CD4-positive, alpha-beta T cell treated with Interleukin-6 for 4 hours (primary cell): Measurements from ENCODE around the gene GMCL1.
A peak's percentile ranks its signal among the peaks of the same experiment; 100 is the strongest.
"Not testable (repeated sequence)": the region's sequence is repeated elsewhere in the genome, so short reads cannot be mapped to it uniquely, and the experiment has no call there.

Experiments
- DNase-seq: peaks from one replicate; pipeline ENCODE4 v3.0.0-alpha.2; 2020; ENCODE audit warnings: mixed read lengths

Gene GMCL1, protein sequence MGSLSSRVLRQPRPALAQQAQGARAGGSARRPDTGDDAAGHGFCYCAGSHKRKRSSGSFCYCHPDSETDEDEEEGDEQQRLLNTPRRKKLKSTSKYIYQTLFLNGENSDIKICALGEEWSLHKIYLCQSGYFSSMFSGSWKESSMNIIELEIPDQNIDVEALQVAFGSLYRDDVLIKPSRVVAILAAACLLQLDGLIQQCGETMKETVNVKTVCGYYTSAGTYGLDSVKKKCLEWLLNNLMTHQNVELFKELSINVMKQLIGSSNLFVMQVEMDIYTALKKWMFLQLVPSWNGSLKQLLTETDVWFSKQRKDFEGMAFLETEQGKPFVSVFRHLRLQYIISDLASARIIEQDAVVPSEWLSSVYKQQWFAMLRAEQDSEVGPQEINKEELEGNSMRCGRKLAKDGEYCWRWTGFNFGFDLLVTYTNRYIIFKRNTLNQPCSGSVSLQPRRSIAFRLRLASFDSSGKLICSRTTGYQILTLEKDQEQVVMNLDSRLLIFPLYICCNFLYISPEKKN

DNA sequence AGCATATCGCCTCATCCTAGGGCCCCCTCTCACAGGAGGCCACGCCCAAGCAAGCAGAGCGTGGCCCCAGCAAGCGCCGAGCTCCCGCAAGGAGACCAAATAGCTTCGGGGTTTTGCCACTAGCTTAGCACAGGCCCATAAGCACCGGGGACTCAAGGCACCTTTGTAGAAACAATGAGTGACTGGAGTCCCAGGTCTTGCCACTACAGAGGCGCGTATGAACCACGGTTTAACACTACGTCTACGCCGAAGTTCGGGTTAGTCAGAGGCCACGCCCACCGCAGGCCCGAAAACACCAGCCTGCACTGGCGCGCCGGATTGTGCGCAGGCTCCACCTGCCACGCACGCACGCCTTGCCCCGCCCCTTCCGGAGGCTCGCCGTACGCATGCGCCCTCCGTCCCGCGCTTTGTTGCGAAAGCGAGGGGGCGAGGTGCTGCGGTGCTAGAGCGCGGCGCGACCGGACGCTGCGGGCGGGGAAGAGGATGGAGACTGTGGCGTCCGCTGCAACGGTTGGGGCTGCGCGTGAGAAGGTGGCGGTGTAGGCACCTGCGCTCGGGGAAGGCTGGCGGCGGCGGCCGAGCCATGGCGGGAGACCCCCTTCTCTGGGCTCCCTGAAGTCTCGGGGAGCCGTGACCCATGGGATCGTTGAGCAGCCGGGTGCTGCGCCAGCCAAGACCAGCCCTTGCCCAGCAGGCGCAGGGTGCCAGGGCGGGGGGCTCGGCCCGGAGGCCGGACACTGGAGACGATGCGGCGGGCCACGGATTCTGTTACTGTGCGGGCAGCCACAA is at the start of gene GMCL1:
Gene GMCL1, plus strand, starts transcription at position 405 of the 789 bp plus-strand sequence. Its CDS starts 233 bp downstream, at position 638.
- DNase-seq, result peak; percentile 99

DNA sequence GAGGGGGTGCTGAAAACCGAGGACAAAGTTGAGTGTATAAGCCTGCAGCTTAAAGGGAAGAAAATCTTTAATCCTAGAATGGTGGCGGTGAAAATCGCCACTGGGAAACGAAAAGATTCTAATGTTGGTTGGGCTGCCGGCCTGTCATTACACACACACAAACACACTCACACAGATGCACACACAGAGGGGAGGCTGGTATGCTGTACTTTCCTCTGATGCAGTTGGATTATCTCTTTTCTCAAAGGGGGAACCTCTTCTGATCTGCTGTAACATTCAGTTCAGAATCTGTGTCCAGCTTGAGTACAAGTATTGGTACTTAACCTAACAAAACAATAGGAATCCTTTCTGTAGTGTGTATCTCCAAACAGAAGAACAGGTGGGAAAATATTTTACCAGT is 48.5 kb upstream of the GMCL1 start:
- no peak for DNase-seq

DNA sequence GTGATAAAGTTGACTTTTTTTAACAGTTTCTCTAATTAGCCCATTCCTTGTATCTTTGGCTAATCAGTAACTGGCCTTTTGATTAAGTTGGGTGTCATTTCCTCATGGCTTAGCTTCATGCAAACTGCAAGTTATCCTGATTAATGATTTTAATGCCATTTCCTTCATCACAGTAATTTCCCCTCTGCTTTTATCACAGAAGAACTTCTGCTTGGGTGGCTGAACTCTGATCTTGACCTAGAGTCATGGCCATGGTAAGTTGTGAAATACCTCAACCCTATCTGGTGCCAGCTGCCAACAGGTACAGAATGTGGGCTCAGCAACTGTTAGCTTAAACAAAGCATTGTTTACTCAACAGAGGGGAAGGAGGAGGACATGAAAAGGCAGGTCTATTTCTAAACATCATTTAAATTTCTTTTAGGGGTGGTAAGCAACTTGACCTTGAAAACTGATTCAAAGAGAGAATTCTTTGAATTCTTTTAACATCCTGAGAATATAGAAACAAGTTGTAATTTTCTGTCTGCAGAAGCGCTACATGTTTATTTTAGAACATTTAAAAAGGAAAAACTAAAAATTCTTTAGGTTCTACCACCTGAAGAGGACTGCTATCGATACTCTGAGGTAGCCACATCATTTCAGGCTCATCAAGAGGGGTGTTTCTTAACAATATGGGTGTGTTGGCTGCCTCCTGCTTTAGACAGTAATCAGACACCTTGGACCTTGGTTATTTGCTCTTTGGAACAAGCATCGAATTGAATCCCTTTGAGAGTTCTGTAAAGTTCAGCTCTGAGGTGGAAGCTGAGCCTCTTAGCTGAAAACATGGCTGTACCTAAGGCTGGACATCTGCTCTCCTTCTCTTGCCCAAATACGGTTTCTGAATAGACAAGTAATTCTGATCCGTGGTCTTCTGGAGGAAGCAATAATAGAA is 47.9 kb upstream of the GMCL1 start:
- no peak for DNase-seq

DNA sequence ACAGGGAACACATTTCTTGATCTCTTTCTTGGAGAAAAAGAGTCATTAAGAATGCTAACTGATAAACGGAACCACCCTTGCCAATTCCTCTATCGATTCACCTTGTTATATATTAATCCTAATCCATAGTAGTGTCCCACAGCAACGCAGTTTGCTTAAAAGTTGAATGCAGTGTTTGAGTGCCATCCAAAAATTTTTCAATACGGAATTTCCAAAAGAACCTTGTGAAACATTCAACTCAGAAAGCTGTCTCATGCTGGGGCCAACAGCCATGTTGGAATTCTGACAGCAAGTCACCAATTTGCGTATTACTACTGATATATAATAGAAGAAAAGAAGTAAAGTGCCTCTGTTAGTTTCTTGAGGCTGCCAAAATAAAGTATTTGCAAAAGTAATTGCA is 45.2 kb upstream of the GMCL1 start:
- no peak for DNase-seq

DNA sequence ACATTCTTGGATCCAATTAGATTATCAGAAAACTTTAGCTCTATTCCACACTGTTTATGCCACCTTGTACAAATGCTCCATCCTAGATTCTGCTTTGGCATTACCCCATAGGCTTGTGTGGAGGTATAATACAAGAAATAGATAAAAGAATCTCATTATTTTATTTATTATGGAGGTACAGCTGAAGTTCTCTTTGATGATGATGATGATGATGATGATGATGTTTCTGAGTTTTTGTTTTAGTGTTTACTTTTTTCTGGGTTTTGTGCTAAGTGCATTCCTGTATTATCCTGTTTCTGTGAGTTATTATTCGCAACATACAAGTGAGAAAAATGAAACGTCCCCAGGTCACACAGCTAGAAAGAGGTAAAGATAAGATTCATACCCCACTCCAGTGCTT is 44.1 kb upstream of the GMCL1 start:
- DNase-seq, result no peak

DNA sequence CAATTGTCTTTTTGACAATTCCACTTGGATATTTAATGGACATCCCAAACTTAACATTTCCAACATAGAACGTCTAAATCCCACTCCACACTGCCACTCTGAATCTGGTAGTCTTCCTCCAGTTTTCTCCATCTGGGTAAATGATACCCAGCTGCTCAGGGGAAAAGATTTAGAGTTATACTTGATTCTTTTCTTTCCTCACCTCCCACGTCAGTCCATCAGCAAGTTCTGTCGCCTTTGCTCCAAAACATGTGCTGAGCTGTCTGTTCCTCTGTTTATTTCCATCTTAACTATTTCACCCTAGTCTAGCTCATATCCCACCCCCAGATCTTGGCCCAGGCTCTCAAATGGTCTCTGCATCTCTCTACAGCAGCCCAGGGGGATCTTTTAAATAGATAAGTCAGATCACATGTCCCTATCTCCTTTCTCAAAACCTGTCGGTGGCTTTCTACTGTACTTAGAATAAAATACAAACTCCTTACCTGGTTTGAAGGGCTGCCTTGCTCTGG is 43.4 kb upstream of the GMCL1 start:
- no peak for DNase-seq

DNA sequence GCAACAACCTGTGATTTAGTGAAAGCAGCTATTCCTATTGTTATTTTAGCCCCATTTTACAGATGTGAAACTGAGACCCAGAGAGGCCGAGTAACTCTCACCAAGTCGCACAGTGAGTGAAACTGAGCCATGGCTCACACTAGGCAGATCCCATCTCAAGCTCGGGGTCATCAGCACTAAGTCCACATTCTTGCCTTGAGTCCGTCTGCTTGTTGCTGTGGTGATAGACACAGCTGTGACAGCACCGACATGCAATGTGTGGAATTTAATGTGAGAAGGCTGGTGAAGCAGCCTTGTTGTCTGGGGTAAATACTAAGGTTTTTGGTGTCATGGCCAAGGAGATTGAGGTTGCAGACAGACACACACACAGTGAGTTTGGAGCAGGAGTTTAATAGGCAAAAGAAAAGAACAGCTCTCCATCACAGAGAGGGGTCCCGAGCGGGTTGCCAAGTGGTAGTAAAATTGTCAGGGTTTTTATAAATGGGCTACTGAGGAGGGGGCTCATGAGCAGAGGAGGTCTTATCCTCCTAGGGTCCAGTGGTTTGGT is 40.2 kb upstream of the GMCL1 start:
- DNase-seq, result no peak

DNA sequence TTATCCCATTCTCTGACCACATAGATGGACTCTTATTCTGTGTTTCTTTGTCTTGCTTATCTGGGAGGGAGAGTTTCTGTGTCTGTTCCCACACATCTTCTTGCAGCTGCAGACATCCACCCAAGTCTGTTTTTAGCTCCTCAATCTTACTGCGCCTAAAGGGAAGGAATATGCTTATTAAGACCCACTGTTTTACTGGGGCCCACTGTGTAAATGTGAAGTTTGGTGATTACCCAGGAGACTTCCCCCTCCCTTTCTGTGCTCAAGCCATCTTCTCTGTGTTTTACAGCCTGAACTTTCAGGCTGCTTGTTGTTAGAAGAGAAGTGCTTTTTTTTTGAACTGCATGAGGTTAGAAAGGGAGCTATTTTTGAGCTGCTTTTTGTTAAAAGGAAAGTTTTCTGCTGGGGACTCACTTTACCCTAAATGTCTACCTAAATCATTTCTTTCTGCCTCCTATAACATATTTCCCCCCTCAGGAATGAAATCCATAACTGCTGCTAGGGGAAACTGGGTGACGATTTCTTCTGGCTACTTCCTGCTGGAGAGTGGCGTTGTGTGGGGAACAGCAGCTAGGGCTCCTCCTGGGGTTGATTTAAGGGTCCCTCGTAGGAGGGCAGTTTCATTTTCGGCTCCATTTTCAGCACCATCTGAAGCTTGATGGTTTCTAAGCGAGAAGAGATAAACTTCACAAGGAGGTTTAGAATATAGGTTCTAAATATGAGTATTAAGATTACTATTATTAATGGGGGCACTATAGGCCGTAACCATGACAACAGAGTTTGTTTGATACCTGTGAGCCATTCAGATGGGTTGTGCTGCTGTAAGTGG is 39.5 kb upstream of the GMCL1 start:
- DNase-seq, result no peak

DNA sequence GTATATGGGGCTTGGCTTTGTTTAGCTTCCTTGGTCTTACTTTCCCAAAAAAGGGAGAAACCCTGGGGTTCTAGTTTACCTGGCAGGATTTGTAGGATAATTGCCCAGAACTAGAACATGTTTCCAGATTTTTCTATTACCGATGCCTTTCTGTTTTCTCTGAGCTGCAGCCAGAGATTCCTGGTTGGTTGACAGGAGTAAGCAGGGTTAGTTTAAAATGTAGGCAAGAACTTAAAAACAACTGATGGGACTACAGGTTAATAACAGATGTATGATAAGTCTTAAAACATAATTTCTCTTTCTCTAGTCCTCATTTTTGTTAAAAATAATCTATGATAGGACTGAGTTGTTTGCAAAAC is 38.9 kb upstream of the GMCL1 start:
- no peak for DNase-seq

DNA sequence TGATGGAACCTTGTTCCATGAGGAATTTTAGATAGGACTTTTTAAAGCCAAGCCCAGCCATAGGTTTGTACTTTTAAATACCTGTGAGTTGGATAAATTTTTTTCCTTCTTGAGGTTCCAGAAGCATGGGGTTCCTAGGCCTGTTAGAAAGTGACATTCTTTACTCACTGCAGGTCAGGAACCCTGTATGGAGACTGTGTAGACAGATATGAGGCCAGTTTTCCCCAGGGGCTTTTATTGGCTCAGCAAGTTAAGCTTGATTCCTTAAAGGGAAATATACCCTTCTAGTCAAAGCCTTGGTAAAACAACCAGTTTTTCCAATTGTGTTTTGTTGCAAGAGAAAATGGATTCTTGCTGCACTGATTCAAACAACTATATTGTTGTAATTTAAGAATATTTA is 38.4 kb upstream of the GMCL1 start:
- no peak for DNase-seq

DNA sequence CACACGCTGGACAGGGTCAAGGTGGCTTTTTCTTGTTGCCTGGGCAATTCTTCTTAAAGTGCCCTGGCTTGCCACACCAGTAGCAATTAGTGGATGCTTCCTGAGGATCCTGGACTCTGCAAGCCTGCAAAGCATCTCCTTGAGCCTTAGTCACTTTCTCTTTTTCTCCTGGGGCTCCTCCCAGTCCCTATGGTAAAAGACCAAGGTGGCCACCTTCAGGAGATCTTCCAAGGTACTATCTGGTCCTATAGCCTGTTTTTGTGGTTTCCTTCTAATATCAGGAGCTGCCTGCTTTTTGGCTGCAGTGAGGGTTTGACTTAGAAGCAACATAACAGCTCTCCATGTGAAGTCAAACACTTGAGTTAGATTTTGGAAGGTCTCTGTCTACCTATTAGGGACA is 33.3 kb upstream of the GMCL1 start:
- DNase-seq, result no peak

DNA sequence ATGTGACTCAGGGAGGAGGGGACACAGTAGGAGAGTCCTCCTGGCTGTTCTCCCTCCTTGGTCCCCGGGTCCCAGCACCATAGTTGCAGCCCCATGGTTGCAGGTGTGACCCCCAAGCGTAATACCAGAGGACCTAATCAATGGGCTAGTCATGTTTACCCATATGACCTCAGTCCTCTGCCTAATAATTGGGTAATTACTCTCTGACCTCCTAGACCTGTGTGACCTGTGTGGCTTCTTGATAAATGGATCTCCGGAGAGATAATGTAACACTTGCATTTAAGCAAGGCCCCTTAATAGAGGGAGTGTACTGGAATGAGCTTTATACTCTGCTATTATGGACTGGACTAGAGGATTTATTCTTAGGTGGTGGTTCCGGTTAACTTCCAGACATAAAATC is 32.2 kb upstream of the GMCL1 start:
- DNase-seq, result no peak

DNA sequence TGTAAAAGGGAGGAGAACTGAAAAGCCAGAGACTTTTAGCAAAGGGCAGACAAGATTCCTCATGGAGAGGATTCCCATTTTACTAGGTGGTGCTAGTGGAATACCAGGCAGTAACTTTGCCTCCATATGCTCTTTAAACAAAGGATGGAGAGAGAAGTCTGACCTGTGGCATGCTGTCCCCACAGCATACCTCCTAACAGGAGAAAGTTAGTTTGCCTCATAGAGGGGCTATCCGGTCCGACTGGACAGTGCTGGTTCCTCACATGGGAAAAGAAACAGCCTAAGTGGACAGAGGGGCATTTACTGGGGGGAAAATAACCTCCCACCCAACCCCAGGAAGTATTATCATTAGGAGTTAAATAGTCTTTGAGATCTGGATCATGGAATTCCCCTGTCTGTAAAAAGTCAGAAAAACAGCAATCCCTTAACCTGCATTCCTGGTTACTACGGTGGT is 31.6 kb upstream of the GMCL1 start:
- DNase-seq, result no peak

DNA sequence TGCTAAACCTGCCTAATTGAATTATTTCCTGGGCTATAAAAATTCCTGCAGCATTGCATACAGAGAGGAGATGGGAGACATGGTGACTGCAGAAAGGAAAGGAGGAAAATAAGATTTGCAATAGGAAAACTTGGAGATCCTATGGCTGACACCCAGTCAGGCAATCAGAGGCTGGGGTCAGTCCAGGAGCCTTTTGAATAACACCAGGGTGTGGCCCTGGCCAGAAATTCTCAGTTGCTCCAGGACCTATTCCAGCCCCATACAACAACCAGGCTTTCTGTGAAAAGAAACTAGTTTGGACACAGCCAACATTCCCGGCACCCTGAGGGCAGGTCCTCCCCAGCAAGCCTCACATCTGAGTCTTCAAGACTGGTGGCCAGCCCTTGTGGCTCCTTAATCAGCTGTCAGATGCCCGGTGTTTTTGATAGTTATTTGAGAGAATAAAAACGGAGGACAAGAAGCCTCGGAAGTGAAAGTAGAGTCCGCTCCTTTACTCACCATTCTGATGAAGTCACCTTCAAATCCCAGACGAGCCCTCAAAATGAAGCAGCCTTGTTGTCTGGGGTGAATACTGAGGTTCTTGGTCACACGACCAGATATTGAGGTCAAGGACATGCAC is 31.1 kb upstream of the GMCL1 start:
- DNase-seq, result no peak

DNA sequence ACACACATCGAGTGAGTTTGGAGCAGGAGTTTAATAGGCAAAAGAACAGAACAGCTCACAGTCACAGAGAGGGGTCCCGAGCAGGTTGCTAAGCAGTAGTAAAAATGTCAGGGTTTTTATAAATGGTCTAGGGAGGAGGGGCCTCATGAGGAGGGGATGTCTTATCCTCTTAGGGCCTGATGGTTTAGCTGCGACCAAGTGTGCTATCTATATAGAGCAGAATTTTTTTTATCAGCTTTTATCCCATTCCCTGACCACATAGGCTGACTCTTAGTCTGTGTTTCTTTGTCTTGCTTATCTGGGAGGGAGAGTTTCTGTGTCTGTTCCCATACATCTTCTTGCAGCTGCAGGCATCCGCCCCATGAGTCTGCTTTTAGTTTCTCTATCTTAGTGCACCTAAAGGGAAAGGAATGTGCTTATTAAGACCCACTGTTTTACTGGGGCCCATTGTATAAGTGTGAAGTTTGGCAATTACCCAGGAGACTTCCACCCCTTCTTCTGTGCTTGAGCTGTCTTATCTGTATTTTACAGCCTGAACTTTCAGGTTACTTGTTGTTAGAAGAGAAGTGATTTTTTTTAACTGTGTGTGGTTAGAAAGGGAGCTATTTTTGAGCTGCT is 30.4 kb upstream of the GMCL1 start:
- no peak for DNase-seq

DNA sequence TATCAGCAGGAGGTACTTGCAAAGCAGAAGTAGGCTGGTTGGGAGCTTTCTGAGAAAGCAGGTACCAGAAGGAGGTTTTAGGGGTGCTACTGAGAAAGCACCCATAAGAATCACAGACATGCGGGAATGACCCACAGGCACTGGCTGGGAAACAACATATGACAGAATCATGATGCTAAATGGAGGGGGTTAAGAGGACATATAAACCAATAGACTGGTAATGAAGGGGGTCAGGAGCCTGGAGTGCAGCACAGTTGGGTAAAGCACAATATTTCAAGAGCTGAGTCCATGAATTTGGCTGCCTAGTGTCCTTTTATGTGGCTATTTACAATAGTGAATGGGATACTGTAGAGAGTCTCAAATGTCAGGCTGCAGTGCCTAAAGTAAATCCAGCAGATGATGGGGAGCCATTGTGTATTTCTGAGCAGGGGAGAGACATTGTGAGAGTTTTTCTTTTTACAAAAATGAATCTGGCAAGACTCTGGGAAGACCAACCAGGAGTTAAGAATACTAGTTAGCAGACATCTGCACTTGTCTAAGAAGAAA is 27.6 kb upstream of the GMCL1 start:
- DNase-seq, result no peak

DNA sequence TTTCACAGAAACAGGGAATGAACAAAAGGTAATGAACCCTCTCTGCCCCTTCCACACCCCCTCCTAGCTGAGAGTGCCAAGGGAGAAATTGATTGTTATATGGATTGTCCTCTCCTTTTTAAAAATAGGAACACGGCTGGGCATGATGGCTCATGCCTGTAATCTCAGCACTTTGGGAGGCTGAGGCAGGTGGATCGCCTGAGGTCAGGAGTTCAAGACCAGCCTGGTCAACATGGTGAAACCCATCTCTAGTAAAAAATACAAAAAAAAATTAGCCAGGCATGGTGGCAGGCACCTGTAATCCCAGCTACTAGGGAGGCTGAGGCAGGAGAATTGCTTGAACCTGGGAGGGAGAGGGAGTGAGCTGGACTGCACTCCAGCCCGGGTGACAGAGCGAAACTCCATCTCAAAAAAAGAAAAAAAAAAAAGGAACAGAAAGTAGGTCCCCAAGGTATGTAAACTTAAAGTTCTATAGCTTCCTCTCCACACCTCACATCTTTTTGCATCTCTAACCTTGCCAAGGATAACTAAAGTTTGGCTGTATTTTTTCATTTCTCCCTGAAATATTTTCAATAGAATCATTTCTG is 26.6 kb upstream of the GMCL1 start:
- not testable (repeated sequence) for DNase-seq

DNA sequence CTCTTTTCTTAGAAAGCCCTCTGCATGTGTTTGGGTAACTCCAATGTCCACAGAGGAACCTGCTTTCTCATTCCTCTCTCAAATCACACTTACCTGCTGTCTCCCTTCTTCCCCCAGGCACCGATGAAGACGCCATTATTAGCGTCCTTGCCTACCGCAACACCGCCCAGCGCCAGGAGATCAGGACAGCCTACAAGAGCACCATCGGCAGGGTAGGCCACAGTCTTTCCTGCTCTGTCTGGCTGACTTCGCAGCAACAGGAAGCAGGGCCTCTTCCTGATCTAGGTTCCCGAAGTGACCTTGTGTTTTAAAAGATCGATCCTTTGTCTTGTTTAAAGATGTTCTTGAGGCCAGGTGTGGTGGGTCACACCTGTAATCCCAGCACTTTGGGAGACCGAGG is 25.0 kb upstream of the GMCL1 start:
- DNase-seq, result peak; percentile 36

DNA sequence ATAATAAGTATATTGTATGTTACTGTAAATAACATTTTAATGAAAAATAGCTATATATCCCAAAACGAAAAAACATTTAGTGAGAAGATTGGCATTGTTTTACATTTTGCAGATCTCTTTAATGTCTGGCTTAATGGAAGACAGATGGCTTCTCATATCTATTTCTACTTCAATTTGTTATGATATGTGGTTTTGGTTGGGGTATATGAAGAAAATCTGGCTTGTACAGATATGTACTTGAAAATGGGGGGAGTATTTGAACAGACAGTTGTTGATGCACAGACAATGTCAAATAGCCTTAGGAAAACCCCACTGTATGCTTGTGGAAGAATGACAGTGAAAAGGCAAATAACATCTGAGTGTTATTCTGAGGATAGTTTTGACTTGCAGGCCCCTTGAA is 23.6 kb upstream of the GMCL1 start:
- DNase-seq, result no peak
